ENCODE measurements around the gene NETO1.

Gene NETO1

DNA sequence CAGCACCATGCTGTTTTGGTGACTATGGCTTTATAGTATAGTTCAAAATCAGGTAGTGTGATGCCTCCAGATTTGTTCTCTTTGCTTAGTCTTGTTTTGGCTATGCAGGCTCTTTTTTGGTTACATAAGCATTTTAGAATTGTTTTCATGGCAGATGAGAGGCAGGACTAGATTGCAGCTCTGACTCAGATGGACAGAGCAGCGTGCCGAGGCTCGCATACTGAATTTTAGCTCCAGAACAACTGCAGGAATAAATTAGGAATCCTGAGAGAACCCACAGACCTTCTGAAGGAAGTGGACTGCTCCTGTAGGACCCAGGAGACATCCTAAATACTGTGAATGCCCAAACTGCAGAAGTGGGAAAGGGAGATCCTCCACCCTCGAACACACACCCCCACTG is 141.6 kb downstream of the NETO1 start:
- DNase-seq (ENCODE audit: low spot score), result no peak

DNA sequence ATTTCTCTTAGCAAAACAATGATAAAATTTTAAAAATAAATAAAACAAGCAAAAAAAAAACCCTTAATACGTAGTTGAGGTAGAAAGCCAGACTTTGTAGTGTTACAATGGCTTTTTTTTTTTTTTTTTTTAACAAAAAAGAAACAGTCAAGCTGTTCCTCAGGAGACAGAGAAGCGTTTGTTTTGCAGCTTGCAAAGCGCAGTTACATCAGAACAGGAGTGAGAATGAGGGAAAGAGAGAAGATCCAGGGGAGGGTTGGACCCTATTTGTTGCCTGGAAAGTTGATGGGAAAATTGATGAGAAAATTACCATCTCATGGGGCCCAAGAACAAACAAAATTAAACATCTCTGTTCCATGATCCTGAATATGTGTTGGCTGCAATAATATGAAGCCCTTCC is 146.5 kb downstream of the NETO1 start:
- no peak for DNase-seq (ENCODE audit: low spot score)

DNA sequence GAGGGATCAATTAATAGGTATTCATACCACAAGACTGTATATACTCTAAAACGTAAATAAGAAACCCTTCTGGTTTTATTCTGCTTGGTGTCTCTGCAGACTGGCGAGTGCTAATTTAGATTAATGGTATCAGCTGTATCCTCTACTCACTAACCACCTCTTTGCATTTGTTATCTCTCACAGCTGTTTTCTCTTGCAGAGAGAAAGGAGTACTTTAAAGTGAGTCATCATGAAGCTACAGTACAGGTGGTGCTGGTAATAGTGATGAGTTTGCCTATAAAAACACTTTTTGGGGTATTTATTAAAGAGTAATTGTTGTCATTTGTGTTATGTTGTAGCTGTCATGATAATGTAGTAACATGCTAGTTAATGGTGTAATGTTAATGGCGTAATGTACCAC is 147.7 kb downstream of the NETO1 start:
- DNase-seq (ENCODE audit: low spot score), result no peak

DNA sequence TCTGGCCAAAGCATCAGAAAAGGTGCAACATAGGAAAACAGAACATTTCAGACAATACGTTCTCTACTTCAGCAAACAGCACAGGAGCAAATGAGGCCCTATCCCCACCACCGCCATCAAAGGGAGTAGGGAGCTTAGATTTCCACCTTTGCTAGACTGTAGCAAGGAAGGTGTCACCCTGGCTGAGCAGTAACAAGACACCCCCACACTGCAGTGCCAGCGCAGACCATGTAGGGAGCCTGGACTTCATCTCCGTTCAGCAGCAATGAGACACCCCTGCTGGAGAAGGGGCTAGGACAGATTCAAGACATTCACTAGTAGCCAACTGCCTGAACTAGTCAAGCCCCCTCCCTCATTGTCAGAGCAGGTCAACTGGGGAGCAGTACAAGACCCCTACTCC is 163.6 kb downstream of the NETO1 start:
- DNase-seq (ENCODE audit: low spot score), result no peak

DNA sequence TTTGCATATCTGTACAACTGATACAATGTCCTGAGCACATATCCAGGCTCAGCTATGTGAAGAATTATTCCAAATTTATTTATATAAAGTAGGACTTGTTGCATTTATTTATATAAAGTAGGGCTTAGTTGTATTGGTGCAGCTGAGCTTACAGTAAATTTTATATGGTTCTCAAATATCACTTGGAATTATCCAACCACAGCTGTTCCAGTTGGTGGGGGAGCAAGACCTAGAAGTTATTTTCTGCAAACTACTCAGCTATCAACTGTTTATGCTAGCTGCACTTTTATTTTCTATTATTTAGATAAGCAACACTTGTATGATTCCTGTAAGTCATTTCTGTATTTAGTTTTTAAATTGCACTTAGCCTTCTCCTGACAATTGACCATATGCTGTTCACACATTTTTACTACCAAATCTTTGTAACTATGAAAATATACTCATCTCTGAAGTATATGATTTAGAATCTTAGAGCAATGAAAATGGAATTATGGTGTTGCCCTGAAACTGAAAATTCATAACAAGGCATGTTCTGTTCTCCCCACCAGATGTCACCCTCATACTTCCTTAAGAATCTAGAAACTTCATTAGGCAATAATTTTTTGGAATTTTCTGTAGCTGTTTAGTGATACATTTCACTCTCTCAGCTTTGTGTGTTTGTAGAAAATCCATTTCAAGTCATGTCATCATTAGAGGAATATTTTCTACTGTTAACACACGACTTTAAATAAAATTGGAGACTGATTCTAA is 166.7 kb downstream of the NETO1 start:
- DNase-seq (ENCODE audit: low spot score), result peak; percentile 40

DNA sequence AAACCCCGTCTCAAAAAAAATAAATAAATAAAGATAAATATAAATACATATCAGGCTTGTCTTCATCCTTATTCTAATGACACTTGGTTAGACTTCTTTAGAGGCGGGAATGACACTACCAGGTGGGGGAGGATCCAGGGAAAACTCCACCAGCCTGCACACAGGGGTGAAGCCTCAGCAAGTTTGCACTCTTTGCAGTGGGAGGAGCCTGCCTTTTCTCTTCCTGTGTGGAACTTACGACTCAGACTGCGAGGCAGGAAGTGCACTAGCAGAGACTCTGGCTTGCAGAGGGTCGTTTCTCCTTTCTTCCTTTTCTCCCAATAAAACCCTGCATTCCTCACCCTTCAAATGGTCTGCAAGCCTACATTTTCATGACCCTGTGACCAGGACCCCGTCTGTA is 170.1 kb downstream of the NETO1 start:
- no peak for DNase-seq (ENCODE audit: low spot score)

DNA sequence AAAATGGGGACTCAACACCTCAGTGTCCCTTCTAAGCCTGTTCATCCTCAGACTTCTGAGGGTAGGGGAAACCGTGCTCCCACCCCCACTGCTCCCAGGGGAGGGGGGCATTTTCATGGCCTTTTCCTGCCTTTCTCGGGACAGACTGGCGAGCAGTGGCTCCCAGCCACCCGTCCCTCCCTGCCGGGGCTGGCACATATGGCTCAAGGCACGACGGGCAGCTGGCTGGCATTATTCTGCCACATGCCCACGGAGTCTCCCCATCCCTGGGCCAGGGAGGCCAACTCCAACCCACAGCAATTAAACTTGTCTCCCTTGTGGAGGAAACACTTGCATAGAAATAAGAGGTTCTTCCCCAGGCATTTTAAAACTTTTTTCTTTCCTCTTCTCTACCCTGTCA is 175.2 kb downstream of the NETO1 start:
- no peak for DNase-seq (ENCODE audit: low spot score)
